ENCODE data around the gene MAD1L1. TPM values are rescaled to one million over a fixed set of nuclear protein-coding genes. Genes with fewer than 3 reads are reported as not detected.

MAD1L1 gene
- total and polyA plus RNA-seq, 4 donors = 12.8 to 20.7 (median 16.5) TPM

GRCh38 chr7:2150445-2150815 is 82.3 kb downstream of the MAD1L1 start:
- Histone ChIP-seq H3K27me3 (ENCODE audit: control insufficient read depth in 4 of 4, insufficient read depth in 4 of 4, low read length in 3 of 4) (no peaks in the 10 kb centered on the region), H3K27ac (ENCODE audit: low read depth in 1 of 2, low read length in 2 of 2) (no peak overlapping the region), H3K9ac (ENCODE audit: low read depth in 1 of 2, low read length in 2 of 2) (no peak overlapping the region), H3K4me3 (ENCODE audit: low read depth in 1 of 3, low read length in 3 of 3) (no peak overlapping the region), H3K36me3 (ENCODE audit: control insufficient read depth in 4 of 4, insufficient read depth in 3 of 4, low read depth in 1 of 4, low read length in 3 of 4) (peaks cover 0 to 3% (median 2%) of the 10 kb centered on the region in 4 donors), H3K4me1 (ENCODE audit: control insufficient read depth in 4 of 4, insufficient read depth in 4 of 4, low read length in 3 of 4) (no peaks in the 10 kb centered on the region), H3K9me3 (ENCODE audit: control insufficient read depth in 4 of 4, low read length in 3 of 4) (no peaks in the 10 kb centered on the region)
- no peak for DNase-seq (ENCODE audit: low spot score)
- no peak for TF ChIP-seq RAD21 (IDR thresholded peaks at IDR 0.05)
- TF ChIP-seq GABPA (IDR thresholded peaks at IDR 0.05 in 1 of 2, conservative IDR thresholded peaks at IDR 0.05 in 1 of 2) = no peak
- TF ChIP-seq ATF3 (IDR thresholded peaks at IDR 0.05) = no peak
- TF ChIP-seq HNF4G (IDR thresholded peaks at IDR 0.05) = no peak
- TF ChIP-seq CTCF (IDR thresholded peaks at IDR 0.05; ENCODE audit: low read depth, low read length, missing input control) = no peak
- no peak for TF ChIP-seq JUND (IDR thresholded peaks at IDR 0.05)
- TF ChIP-seq SP1 (IDR thresholded peaks at IDR 0.05) = no peak
- no peak for TF ChIP-seq EGR1 (IDR thresholded peaks at IDR 0.05; ENCODE audit: low read depth in 2 of 2)
- no peak for TF ChIP-seq YY1 (IDR thresholded peaks at IDR 0.05)
- no peak for TF ChIP-seq RXRA (IDR thresholded peaks at IDR 0.05)
- TF ChIP-seq TAF1 (conservative IDR thresholded peaks at IDR 0.05) = no peak
- no peak for TF ChIP-seq NR2F2 (IDR thresholded peaks at IDR 0.05)
- WGBS = 97% methylated on average over 10 of the region's 10 CpGs

GRCh38 chr7:2149672-2150444 is 82.9 kb downstream of the MAD1L1 start:
- 88% methylated on average over 29 of the region's 29 CpGs for WGBS
- no peaks in the 10 kb centered on the region for H3K27me3 ChIP-seq (ENCODE audit: control insufficient read depth in 4 of 4, insufficient read depth in 4 of 4, low read length in 3 of 4)
- TF ChIP-seq FOXA2 (IDR thresholded peaks at IDR 0.05) = no peak
- TF ChIP-seq HNF4A (conservative IDR thresholded peaks at IDR 0.05) = peak in 1 of 2 donors; percentile 9
- H3K36me3 ChIP-seq (ENCODE audit: control insufficient read depth in 4 of 4, insufficient read depth in 3 of 4, low read depth in 1 of 4, low read length in 3 of 4) = peaks cover 0 to 5% (median 3%) of the 10 kb centered on the region in 4 donors
- no peak overlapping the region for H3K4me3 ChIP-seq (ENCODE audit: low read depth in 1 of 3, low read length in 3 of 3)
- H3K9me3 ChIP-seq (ENCODE audit: control insufficient read depth in 4 of 4, low read length in 3 of 4) = no peaks in the 10 kb centered on the region
- no peak for DNase-seq (ENCODE audit: low spot score)
- no peak overlapping the region for H3K9ac ChIP-seq (ENCODE audit: low read depth in 1 of 2, low read length in 2 of 2)
- H3K4me1 ChIP-seq (ENCODE audit: control insufficient read depth in 4 of 4, insufficient read depth in 4 of 4, low read length in 3 of 4) = no peaks in the 10 kb centered on the region
- no peak overlapping the region for H3K27ac ChIP-seq (ENCODE audit: low read depth in 1 of 2, low read length in 2 of 2)

GRCh38 chr7:2148814-2149213 is 83.9 kb downstream of the MAD1L1 start:
- H3K9me3 ChIP-seq (ENCODE audit: control insufficient read depth in 4 of 4, low read length in 3 of 4) = no peaks in the 10 kb centered on the region
- no peaks in the 10 kb centered on the region for H3K4me1 ChIP-seq (ENCODE audit: control insufficient read depth in 4 of 4, insufficient read depth in 4 of 4, low read length in 3 of 4)
- whole genome bisulfite sequencing = 97% methylated on average over 7 of the region's 7 CpGs
- H3K27ac ChIP-seq (ENCODE audit: low read depth in 1 of 2, low read length in 2 of 2) = no peak overlapping the region
- H3K9ac ChIP-seq (ENCODE audit: low read depth in 1 of 2, low read length in 2 of 2) = no peak overlapping the region
- H3K4me3 ChIP-seq (ENCODE audit: low read depth in 1 of 3, low read length in 3 of 3) = no peak overlapping the region
- DNase-seq (ENCODE audit: low spot score) = no peak
- no peaks in the 10 kb centered on the region for H3K27me3 ChIP-seq (ENCODE audit: control insufficient read depth in 4 of 4, insufficient read depth in 4 of 4, low read length in 3 of 4)
- TF ChIP-seq SP1 (IDR thresholded peaks at IDR 0.05) (no peak), HNF4G (IDR thresholded peaks at IDR 0.05) (no peak), YY1 (IDR thresholded peaks at IDR 0.05) (no peak), FOXA1 (IDR thresholded peaks at IDR 0.05) (no peak), NR2F2 (IDR thresholded peaks at IDR 0.05) (no peak)
- H3K36me3 ChIP-seq (ENCODE audit: control insufficient read depth in 4 of 4, insufficient read depth in 3 of 4, low read depth in 1 of 4, low read length in 3 of 4) = peaks cover 0 to 5% (median 3%) of the 10 kb centered on the region in 4 donors
